HG03280 (cell line): ENCODE results near the gene PTGDR2.

ENCODE experiments used
- ATAC-seq: cut with Tn5 transposase; IDR thresholded peaks from one replicate; pipeline ENCODE4 v1.9.1; 2021; ENCODE audit warnings: mild to moderate bottlenecking, moderate library complexity; ENCODE audit not compliant: unreplicated experiment

PTGDR2 gene

DNA sequence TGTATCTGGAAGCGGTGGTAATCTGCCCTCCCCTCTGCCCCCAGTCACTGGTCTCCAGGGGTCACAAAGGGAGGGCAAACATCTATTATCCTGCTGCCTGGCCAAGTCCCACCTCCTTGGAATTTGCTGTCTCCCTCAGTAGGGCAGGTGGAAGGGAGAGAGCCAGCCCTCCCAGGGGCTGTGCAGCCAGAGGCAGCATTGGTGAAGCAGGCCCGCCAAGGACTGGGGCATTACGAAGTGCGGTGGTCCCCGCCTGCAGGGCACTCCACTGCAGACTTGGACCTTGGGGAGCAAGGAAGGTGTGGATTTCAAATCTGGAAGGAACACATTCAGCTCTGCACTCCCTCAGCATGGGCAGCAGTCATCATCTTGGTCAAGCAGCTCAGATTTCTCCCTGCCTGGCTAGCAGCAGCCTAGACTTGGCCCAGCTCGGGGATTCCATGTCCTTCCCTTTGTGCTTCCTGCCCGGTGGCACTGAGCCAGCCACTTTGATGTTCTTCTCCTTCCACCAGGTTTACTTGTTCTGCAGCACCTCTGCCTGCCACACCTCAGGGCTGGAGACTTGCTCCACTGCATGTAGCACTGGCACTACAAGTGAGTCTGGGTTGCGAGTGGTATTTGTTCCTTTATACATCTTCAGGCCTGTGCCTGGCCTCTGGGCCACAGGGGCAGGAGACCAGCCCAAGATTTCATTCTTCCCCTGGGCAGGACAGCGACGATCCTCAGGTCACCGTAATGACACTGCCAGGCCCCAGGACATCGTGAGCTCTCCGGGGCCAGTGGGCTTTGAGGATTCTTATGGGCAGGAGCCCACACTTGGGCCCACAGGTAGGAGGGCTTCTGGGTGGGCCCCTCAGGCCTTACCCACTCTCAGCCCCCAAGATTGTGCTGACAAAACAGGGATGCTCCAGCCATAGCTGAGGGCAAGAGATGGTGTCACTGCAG, 18.9 kb upstream of the PTGDR2 start:
- ATAC-seq = no peak

DNA sequence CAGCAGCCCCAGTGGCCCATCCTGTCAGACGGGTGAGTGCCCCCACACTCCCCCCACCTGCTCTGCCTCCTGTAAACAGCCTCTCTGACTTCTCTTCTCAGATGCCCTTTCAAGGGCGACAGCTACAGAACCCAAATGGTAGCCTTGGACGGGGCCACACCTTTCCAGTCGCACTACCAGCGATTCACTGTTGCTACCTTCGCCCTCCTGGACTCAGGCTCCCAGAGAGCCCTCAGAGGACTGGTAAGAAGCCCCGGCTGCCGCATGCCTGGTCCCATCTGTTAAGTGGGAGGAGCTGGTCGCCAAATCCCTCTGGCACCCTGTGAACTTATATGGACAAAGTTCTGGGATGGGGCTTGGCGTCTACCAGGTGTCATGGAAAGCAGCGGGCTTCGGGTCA, 17.8 kb upstream of the PTGDR2 start:
- no peak for ATAC-seq

DNA sequence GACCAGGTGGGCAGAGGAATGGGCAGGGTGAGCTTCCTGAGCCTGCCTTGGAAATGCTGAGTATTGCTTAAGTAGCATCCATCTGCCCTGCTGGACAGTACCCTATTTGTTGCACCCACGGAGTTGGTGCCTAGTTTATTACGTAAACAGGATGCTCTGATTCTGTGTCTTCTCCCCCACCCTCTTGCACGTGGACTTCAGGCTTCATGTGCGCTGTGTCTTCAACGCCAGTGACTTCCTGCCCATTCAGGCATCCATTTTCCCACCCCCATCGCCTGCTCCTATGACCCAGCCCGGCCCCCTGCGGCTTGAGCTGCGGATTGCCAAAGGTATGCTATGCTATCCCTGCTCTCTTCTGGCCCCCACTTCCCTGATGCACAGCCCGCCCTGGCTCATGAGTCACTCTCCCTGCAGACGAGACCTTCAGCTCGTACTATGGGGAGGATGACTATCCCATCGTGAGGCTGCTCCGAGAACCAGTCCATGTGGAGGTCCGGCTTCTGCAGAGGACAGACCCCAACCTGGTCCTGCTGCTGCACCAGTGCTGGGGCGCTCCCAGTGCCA, 17.3 kb upstream of the PTGDR2 start:
- no peak for ATAC-seq

DNA sequence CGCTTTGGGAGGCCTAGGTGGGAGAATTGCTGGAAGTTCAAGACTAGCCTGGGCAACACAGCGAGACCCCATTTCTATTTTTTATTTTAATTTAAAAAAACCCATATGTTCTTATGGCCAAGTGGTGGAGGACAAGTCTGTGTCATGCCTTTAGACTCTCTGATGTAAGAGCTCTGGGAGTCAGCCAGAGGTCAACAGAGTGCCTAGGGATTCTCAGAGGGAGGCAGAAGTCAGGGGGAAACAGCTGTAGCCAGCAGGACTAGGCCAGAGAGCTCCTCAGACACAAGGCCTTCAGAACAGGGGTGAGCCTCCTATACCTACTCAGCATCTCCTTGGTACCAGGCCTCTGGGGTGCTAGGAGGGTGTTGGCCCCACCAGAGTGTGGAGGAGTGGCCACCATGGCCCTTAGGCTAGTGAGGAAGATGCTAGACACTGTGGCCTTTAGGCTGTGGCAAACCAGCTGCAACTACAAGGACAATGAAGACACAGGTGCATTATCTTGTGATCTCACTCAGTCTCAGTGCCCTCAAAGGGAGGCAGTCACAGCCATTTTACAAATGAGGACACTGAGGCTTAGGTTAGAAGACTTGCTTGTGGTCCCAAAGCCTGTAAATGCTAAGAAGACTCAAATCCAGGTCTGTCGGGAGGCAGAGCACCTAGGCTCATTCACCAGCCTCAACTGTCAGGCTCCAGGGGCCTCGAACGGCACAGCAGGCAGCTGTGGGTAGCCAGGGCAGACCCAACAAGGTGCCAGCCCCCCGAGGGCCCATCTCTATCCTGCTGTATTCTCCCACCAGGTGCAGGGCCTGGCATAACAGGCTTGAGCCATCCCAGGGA, 16.6 kb upstream of the PTGDR2 start:
- no peak for ATAC-seq

DNA sequence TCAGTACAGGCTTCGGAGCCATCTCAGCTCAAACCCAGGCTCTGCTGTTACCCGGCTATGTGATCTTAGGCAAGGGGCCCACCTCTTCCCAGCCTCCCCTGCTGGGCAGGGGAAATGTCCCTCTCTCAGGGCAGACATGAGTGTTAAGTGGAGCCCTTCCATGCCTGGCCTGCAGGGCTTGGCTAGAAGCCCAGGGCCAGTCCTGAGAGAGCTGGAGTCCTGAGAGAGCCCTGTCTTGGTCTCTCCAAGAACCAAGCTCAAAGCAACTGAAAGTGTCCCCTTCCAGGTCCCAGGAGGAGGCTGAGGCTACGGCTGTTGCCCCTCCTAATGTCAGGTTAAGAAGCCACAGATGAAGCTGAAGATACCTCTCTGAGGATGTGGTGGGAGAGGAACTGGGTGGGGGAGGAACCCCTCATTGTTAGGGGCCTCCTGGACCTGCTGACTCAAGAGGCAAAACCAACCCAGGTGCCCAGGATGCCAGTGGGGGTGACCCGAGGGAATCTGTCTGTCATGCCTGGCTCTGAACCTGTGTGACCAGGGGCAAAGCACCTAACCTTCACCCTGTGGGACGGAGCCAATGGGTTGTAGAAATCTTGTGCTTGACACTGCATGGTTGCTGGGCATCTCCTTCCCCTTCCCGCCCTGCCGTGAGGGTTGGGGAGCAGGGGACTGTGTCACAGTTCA, 15.8 kb upstream of the PTGDR2 start:
- no peak for ATAC-seq

DNA sequence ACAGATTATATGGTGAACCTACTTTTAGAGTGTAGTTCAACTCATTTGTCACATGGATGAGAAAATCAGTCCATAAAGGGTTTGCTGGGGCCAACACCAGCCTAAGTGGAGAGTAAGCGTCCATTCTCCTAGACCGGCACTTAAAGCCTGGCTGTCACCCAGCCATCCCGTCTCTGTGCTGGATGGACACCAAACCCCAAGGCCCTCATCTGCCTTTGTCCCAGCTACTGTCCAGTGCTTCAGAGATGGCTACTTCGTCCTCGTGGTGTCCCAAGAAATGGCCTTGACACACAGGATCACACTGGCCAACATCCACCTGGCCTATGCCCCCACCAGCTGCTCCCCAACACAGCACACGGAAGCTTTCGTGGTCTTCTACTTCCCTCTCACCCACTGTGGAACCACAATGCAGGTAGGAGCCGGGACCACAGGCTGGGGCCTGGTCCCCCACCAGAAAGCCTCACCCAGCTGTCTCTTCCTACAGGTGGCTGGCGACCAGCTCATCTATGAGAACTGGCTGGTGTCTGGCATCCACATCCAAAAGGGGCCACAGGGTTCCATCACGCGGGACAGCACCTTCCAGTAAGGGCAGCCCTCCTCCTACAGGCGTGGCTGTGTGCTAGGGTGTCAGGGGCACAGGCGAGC, 15.1 kb upstream of the PTGDR2 start:
- ATAC-seq = no peak

DNA sequence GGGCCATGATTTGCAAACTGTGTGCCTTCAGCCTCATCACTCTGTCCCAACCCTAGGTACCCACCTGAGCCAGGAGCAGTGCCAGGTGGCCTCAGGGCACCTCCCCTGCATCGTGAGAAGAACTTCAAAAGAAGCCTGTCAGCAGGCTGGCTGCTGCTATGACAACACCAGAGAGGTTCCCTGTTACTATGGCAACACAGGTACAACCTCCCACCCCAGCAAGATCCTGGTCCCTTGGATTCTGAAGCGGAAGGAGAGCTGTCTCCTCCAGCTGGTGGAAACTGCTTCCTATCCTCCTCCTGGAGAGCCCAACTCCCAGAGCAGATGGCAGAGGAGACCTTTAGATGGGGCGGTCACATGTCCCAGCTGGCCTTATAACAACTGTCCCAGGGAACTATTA, 14.5 kb upstream of the PTGDR2 start:
- ATAC-seq = no peak

DNA sequence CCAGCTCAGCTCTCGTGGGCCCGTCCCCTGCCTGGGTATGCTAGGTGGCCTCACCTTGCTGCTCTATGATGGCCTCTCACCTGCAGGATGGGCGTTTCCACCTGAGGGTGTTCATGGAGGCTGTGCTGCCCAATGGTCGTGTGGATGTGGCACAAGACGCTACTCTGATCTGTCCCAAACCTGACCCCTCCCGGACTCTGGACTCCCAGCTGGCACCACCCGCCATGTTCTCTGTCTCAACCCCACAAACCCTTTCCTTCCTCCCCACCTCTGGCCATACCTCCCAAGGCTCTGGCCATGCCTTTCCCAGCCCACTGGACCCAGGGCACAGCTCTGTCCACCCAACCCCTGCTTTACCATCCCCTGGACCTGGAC, 13.7 kb upstream of the PTGDR2 start:
- no peak for ATAC-seq

DNA sequence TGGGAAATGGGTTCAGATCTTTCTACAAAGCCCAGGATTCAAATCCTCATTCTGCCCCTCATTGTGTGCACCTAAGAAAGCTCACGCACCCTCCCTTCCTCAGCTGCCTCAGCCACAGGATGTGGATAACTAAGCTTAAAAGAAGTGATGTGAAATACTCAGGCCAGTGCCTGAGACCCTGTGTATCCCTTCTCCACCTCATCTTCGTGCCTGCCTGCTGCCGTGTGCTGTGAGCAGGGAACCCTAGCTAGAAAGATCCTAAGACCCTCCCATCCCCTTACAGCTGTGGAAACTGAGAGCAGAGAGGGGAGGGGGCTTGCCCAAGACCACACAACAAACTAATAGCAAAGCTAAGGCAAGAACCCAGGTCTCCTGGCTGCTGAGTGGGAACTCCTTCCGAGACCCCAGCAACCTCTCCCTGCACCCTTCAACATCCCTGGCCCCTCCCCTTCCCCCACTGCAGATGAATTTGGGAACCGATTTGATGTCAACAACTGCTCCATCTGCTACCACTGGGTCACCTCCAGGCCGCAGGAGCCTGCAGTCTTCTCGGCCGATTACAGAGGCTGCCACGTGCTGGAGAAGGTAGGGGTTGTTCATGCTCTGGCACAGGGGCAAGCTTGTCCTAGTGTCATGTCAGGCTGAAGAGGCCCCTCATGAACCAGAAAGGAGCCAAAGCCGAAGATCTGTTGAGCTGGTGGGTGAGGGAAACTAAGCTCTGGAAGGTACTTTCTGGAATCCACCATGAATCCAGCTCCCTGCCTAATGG, 13.1 kb upstream of the PTGDR2 start:
- ATAC-seq = no peak

DNA sequence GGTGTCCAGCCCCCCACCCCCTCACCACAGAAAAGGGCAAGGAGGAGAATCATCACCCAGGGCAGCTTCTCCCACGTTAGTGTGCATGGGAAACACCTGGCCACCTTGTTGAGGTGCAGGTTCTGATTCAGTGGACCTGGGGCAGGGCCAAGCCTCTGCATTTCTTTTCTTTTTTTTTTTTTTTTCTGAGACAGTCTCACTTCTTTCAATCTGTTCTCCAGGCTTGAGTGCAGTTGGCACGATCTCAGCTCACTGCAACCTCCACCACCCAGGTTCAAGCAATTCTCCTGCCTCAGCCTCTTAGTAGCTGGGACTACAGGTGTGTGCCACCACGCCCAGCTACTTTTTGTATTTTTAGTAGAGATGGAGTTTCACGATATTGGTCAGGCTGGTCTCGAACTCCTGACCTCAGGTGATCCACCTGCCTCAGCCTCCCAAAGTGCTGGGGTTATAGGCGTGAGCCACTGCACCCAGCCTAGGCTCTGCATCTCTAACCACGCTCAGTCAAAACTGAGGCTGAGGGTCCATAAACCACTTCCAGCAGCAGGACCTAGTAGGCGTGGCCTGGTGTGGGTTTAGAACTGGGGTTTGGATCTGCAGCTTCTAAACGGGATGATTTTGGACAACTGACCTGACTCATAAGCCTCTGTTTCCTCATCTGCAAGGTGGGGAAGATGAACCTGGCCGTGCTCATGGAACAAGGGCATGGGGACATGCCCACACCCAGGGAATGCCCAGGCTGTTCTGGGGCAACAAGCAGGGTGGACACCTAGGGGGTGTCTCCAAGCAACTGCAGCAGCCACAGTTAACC, 12.3 kb upstream of the PTGDR2 start:
- ATAC-seq = no peak

DNA sequence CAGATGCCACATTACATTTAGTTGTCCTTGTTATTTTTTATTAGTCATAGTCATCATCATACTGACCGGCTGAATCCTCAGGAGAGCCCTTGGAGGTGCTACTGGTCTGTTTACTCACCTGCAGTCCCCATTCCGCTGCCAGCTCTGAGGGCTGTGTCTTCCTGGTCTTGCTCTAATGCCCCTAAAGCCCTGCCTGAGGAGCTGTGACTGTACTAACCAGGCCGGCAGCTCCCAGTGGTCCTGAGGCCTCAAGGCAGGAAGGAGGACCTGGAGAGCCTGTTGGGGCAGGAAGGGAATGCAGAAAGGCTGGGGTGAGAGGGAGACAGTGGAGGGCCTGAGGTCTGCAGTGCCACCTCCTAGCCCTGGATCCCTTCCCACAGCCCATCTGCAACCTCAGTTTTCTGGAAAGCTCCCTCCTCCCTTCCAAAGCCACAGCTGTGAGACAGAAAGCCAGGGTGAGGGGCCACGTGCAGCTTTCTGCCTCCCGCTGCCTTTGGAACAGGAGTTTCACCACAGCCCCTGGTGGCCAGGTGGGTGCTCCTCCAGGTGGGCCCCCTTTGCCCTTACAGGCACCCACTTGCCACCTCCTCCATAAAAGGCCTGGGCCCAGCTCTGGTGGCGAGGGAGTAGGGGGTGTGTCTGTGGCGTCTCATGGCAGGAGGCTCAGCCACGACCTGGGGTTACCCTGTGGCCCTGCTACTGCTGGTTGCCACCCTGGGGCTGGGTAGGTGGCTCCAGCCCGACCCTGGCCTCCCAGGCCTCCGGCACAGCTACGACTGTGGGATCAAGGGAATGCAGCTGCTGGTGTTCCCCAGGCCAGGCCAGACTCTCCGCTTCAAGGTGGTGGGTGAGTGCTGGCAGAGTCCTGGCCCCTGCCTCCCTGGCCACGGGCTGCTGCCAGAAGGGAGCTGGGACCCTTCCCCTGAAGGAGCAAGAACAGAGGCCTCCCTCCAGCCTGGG, 11.4 kb upstream of the PTGDR2 start, which contains the start of gene ZP1:
ZP1 (plus strand) TSS at position 632 of the 960 bp plus-strand sequence; CDS start at position 652, 20 bp downstream.
- no peak for ATAC-seq

DNA sequence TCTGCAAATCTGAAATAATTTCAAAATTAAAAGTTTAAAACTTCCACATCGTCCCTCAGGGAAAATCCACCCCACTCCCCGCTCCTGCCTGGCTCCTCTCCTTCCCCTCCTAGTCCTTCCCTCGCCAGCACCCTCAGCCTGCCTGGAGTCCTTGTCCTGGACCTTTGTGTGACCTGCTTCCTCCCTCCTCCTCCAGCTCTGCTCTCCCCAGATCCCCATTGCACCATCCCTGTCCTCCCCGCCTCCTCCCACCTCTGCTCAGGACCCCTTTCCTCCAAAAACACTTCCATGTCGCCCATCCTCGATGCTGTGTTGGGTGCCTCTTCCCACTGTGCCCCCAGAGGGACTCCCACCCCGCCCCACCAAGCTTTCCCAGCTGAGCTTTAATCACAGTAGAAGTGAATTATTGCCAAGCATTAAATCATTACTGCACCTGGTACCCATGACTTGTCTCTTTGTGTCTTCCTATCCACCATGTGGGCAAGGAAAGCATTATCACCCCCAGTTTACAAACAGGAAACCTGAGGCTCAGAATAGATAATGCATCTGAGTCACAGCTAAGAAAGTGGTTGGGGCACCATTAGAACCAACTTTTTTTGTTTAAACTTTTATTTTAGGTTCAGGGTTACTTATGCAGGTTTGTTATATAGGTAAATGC, 9.2 kb upstream of the PTGDR2 start:
- ATAC-seq = no peak

DNA sequence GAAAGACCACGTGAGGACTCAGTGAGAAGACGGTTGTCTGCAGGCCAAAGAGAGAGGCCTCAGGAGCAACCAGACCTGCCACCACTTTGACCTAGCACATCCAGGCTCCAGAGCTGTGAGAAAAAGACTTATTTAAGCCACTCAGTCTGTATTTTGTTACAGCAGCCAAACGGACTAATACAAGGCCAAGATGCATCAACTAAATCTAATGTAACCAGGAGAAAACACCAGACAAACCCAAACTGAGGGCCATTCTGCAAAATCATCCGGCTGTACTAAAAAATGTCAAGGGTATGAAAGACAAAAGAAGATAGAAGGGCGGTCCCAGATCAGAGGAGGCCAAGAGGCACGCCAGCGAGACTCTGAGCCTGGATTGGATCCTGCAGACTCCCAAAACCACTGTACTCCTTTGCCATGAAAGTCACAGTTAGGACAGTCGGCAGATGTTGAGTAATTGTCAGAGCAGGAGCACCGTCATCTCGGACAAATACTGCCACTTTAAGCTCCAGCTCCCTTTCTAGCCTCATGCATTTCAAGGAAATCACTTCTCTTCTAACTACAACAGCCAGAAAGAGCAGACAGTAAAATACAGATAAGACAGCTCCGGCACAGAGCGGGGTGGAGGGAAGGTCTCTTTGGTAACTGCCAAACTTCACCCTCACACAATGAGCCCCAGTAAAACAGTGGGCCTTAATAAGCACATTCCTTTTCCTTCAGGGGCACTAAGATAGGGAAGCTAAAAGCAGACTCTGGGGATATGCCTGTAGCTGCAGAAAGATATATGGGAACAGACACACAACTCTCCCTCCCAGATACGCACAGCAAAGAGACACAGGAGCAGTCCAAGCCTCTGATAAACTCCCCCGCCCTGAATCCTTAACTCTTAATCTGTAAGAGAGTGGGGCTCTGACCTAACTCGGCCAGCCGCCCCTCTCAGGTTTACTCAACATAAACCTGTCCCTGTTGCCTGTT, 8.1 kb upstream of the PTGDR2 start:
- no peak for ATAC-seq

DNA sequence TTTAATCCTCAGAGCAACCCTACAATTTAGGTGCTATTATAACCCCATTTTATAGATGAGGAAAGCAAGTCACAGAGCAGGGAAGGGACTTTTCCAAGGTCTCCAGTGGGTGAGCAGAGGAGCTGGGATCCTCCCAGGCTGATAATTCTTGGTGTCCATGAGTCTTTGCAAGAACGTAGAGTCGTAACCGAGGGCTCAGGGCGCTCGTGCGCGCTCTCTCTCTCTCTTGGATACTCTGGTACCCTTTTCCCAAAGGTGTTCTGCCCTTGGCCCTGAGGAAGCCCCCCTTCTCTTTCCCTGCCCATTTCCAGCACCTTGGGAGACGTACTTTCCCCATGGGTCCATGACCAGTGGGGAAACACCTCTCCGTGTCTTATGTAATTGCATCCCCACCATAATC, 6.4 kb upstream of the PTGDR2 start:
- ATAC-seq = no peak

DNA sequence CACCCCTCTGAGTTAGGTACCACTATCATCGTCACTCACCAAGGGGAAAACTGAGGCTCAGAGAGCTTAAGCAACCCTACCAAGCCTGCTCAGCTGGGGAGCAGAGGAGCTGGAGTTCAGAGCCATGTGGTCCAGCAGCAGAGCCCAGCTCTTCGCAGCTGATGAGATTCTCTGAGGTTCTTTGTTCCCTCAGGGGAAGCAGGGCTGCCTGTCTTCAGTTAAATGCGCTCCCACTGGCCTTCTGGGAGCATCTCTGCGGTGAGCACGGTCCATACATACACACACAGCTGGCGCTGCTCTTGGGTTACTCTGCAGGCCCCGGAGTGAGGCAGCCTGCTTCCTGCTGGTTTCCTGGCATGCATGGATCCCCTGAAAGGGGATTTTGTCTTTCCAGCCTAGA, 5.2 kb upstream of the PTGDR2 start:
- ATAC-seq = no peak

DNA sequence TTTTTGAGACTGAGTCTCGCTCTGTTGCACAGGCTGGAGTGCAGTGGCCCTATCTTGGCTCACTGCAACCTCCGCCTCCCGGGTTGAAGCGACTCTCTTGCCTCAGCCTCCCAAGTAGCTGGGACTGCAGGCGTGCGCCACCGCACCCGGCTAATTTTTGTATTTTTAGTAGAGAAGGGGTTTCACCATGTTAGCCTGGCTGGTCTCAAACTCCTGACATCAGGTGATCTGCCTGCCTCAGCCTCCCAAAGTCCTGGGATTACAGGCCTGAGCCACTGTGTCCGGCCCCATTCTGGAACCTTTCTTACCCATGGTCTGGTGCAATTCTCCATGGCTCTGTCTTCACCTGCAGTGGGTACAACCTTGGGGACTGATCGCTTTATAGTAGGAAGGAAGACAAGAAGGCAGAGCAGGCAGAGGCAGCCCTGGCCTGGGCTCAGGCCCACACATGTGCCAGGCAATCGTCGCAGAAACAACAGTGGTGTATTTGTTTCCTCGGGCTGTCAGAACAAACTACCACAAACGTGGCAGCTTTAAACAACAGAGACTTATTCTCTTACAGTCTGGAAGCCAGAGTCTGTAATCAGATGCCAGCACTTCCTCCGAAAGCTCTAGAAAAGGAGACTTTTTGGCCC, 4.0 kb upstream of the PTGDR2 start:
- no peak for ATAC-seq
